Lower leg skin (tissue), 4 donors: ENCODE measurements around the gene PMEL. TPM values are rescaled to one million over a fixed set of nuclear protein-coding genes. Genes with fewer than 3 reads are reported as not detected.

Experiments
- DNase-seq, 2 donors: peaks; one replicate each; pipeline ENCODE4 v3.0.0-alpha.2; 2019; ENCODE audit warnings: low spot score in 2 of 2
- H3K4me3 ChIP-seq: fragments of 200-600 bp; sonication (generic); 2 replicates; pipeline ENCODE4 v1.5.1; 2017; ENCODE audit warnings: mild to moderate bottlenecking, low read depth; ENCODE audit not compliant: poor library complexity, severe bottlenecking
- POLR2A ChIP-seq, 2 donors: fragments of 450-650 bp; IDR thresholded peaks; one replicate each; pipeline ENCODE4 v1.6.1; 2016 to 2017; ENCODE audit warnings: antibody characterized with exemption in 2 of 2, mild to moderate bottlenecking in 1 of 2, moderate library complexity in 1 of 2
- WGBS, 2 donors: methylation state at CpG; one replicate each; pipeline ENCODE4 v1.1.5; 2018; 5-methylcytosine and 5-hydroxymethylcytosine counted together
- intact Hi-C: fragments of 100-400 bp; cut with DNase I; formaldehyde crosslinking; loops from one replicate; pipeline ENCODE4 v1.15.0; 2023; ENCODE audit warnings: low total_unique reads
- total RNA-seq, 4 donors: library from RNA; depleted of rRNA; stranded (reverse); fragments of >200 nt; gene quantifications; one replicate each; pipeline ENCODE4 v1.1.0, GENCODE V29; 2016
- TF ChIP-seq, protein P1 (sequence below), 3 donors: fragments of 450-650 bp; IDR thresholded peaks; one replicate each; pipeline ENCODE4 v1.5.1; 2016; ENCODE audit warnings: antibody characterized with exemption in 3 of 3, mild to moderate bottlenecking in 3 of 3, moderate library complexity in 2 of 3

The PMEL gene
- total RNA-seq, 4 donors from 2014 or later, result 17.2 to 49.3 (median 34.2) TPM

DNA sequence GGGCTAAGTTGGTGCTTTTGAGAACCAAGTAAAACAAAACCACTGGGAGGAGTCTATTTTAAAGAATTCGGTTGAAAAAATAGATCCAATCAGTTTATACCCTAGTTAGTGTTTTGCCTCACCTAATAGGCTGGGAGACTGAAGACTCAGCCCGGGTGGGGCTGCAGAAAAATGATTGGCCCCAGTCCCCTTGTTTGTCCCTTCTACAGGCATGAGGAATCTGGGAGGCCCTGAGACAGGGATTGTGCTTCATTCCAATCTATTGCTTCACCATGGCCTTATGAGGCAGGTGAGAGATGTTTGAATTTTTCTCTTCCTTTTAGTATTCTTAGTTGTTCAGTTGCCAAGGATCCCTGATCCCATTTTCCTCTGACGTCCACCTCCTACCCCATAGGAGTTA lies 6.2 kb upstream of the PMEL start:
- TF ChIP-seq, protein P1, sequence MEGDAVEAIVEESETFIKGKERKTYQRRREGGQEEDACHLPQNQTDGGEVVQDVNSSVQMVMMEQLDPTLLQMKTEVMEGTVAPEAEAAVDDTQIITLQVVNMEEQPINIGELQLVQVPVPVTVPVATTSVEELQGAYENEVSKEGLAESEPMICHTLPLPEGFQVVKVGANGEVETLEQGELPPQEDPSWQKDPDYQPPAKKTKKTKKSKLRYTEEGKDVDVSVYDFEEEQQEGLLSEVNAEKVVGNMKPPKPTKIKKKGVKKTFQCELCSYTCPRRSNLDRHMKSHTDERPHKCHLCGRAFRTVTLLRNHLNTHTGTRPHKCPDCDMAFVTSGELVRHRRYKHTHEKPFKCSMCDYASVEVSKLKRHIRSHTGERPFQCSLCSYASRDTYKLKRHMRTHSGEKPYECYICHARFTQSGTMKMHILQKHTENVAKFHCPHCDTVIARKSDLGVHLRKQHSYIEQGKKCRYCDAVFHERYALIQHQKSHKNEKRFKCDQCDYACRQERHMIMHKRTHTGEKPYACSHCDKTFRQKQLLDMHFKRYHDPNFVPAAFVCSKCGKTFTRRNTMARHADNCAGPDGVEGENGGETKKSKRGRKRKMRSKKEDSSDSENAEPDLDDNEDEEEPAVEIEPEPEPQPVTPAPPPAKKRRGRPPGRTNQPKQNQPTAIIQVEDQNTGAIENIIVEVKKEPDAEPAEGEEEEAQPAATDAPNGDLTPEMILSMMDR (IDR thresholded peaks at IDR 0.05), result no peak
- H3K4me3 ChIP-seq, result no peak overlapping the region
- WGBS, 2 donors, result 40 to 45% methylated on average over 3 of the region's 3 CpGs
- intact Hi-C loops, result no loop called here
- DNase-seq, result no peak

DNA sequence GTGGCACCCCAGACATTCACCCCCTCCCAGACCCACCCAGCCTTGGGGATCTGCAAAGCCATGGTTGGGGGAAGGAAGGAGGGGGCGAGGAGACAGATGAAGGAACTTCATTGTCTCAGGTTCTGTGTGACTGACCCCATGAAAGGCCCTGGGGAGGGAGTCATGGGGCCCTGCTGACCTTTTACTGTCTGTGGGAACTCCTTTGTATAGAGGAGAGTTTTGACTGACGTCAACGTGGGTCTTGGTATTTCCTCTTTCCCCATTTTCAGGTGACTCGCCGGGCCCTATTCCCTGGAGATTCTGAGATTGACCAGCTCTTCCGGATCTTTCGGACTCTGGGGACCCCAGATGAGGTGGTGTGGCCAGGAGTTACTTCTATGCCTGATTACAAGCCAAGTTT lies 4.9 kb upstream of the PMEL start:
- no peak overlapping the region for H3K4me3 ChIP-seq
- TF ChIP-seq POLR2A (IDR thresholded peaks at IDR 0.05), result no peak
- TF ChIP-seq, protein P1 (IDR thresholded peaks at IDR 0.05), result no peak
- DNase-seq, result no peak
- 88 to 92% methylated on average over 7 of the region's 7 CpGs for WGBS, 2 donors
- intact Hi-C loops, result no loop called here

DNA sequence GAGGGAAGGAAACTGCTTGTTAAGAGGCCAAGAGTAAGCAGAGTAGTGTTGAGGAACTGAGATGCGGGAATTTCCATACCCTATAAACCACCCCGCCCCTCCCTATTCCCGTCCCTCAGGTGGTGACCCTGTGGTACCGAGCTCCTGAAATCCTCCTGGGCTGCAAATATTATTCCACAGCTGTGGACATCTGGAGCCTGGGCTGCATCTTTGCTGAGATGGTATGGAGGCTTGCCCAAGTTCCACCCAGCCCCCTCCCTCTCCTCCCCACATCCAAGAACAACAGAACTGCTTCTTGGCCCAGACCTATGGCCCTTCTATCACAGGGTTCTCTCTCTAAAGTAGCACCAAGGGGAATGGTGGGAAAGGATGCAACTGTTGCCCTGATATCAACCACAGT lies 3.5 kb upstream of the PMEL start:
- no peak for DNase-seq
- WGBS, 2 donors, result 81 to 82% methylated on average over 4 of the region's 4 CpGs
- intact Hi-C loops, result no loop called here
- TF ChIP-seq POLR2A (IDR thresholded peaks at IDR 0.05), result no peak
- TF ChIP-seq, protein P1 (IDR thresholded peaks at IDR 0.05), result no peak
- H3K4me3 ChIP-seq, result no peak overlapping the region

DNA sequence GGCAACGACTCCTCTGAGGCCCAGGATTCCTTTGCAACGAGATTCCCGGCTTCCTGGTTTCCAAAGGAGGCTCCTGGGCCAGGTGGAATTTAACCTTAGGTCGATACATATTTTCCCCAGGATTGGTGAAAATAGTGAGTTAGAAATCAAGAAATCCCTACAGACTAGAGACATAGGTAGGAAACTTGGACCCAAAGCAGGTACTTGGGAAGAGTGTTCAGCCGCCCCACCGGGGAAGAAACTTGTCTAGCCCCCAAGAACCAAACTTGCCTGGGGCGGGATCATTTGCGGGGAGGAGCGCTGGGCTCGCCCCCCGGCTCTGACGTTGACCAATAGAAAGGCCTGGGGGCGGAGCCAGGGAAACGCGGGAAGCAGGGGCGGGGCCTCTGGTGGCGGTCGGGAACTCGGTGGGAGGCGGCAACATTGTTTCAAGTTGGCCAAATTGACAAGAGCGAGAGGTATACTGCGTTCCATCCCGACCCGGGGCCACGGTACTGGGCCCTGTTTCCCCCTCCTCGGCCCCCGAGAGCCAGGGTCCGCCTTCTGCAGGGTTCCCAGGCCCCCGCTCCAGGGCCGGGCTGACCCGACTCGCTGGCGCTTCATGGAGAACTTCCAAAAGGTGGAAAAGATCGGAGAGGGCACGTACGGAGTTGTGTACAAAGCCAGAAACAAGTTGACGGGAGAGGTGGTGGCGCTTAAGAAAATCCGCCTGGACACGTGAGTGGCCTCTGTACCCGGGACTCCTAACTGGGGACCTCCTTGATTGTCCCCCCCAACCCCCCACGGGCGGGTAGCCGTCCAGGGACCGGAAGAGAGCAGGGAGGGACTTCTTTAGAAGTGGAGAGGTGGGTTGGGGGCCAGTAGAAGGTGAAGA lies 803 bp upstream of the PMEL start, which contains the start of gene CDK2:
Gene CDK2, plus strand, starts transcription at position 423 of the 874 bp plus-strand sequence. Its CDS starts 179 bp downstream, at position 602.
- DNase-seq, result peak; percentile 93 to 99
- intact Hi-C loops, result no loop called here
- no peak for TF ChIP-seq POLR2A (IDR thresholded peaks at IDR 0.05)
- TF ChIP-seq, protein P1 (IDR thresholded peaks at IDR 0.05), result no peak
- H3K4me3 ChIP-seq, result peak within 1 kb of the TSS; percentile 80
- 0 to 1% methylated on average over 45 of the region's 45 CpGs for WGBS, 2 donors

DNA sequence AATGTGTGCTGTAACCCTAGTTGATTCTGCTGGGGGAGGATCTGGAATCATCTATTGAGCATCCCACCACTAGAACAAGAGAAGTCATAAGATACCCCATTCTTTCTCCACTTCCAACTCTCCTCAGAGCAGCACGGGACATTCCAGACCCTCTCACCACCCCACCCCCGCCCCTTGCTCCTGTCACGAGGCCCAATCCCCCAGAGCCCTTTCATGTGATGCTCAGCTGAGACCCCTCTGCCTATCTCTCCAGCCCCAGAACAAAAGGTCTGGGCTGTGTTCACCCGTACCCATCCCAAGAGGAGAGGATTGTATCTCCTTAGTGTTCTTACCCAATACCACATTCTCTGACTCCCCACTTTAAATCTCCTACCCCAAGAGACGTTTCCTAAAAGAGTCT lies 602 bp downstream of the PMEL start:
- DNase-seq, result no peak
- TF ChIP-seq, protein P1 (IDR thresholded peaks at IDR 0.05), result no peak
- TF ChIP-seq POLR2A (IDR thresholded peaks at IDR 0.05), result no peak
- H3K4me3 ChIP-seq, result no peak overlapping the region
- WGBS, 2 donors, result 73% methylated on average over 5 of the region's 5 CpGs
- intact Hi-C loops, result no loop called here
